ENCODE results near the gene CDH13. TPM values are rescaled to one million over a fixed set of nuclear protein-coding genes. Genes with fewer than 3 reads are reported as not detected.

The CDH13 gene
- total and polyA plus RNA-seq, 2 experiments from 2014 or later, result 1.6 to 4.4 TPM

- H2AFZ ChIP-seq, result no peak overlapping the region
- H4K20me1 ChIP-seq (replicated peaks; ENCODE audit: insufficient read depth), result no peaks in the 10 kb centered on the region
- no peak for TF ChIP-seq EZH2phosphoT487 (IDR thresholded peaks at IDR 0.05; ENCODE audit: unreplicated experiment)
- no peak for TF ChIP-seq ZNF462 (CRISPR knock-in tag; IDR thresholded peaks at IDR 0.05)
- TF ChIP-seq POLR2AphosphoS5 (IDR thresholded peaks at IDR 0.05; ENCODE audit: low read depth), result no peak
- TF ChIP-seq JUNB (IDR thresholded peaks at IDR 0.05; ENCODE audit: unreplicated experiment), result no peak
- TF ChIP-seq ETS1 (IDR thresholded peaks at IDR 0.05), result no peak
- no peak for TF ChIP-seq CREB1 (CRISPR knock-in tag; IDR thresholded peaks at IDR 0.05; ENCODE audit: low read depth)
- no peak for TF ChIP-seq ZNF114 (CRISPR knock-in tag; IDR thresholded peaks at IDR 0.05)
- no peak for TF ChIP-seq STAT1 (IDR thresholded peaks at IDR 0.05; ENCODE audit: unreplicated experiment)
- no peak for TF ChIP-seq EZH2 (IDR thresholded peaks at IDR 0.05; ENCODE audit: low read depth, unreplicated experiment)
- no peak for TF ChIP-seq REST (IDR thresholded peaks at IDR 0.05; ENCODE audit: unreplicated experiment)
- TF ChIP-seq CTCF (conservative IDR thresholded peaks at IDR 0.05; ENCODE audit: low read depth in 2 of 2), result no peak
- TF ChIP-seq NANOG (IDR thresholded peaks at IDR 0.05; ENCODE audit: borderline replicate concordance), result no peak
- TF ChIP-seq ZNF331 (CRISPR knock-in tag; IDR thresholded peaks at IDR 0.05; ENCODE audit: low read depth), result no peak
- Mint-ChIP-seq H3K27ac (no peak overlapping the region), H3K27me3 (ENCODE audit: insufficient read depth, low read depth, poor library complexity) (no peaks in the 10 kb centered on the region), H3K36me3 (ENCODE audit: low read depth) (no peaks in the 10 kb centered on the region), H3K9me3 (no peaks in the 10 kb centered on the region), H3K4me1 (no peaks in the 10 kb centered on the region), H3K4me3 (no peak overlapping the region)
- no peaks in the 10 kb centered on the region for H3K36me3 ChIP-seq (ENCODE audit: insufficient read depth)
- no peaks in the 10 kb centered on the region for H3K27me3 ChIP-seq (ENCODE audit: insufficient read depth)
- H3K9me2 ChIP-seq (ENCODE audit: insufficient read depth), result 0 out of 2 replicates have a peak, but pooled peaks cover 7% of the 10 kb centered on the region
- no peaks in the 10 kb centered on the region for H3K4me1 ChIP-seq (ENCODE audit: insufficient read depth)
- DNase-seq (ENCODE audit: low spot score) (no peak), ATAC-seq (no peak)
- no peaks in the 10 kb centered on the region for H3K79me2 ChIP-seq (replicated peaks; ENCODE audit: insufficient read depth)
- no peaks in the 10 kb centered on the region for H3F3A ChIP-seq (replicated peaks; ENCODE audit: low read depth)
- H3K27ac ChIP-seq (ENCODE audit: low read depth), result no peak overlapping the region
- no peak overlapping the region for H3K4me3 ChIP-seq
- no peak overlapping the region for H3K4me2 ChIP-seq
Measured at GRCh38 chr16:83176802-83177201, 550.0 kb downstream of the CDH13 start.

All from GM23338 (cell line).